GM19452 (cell line): ENCODE results near the gene JAML.

Source experiments
- ATAC-seq: cut with Tn5 transposase; IDR thresholded peaks from one replicate; pipeline ENCODE4 v1.9.1; 2021; ENCODE audit not compliant: unreplicated experiment

The JAML gene

GRCh38 chr11:118224511-118225188 is at the start of gene JAML:
JAML (minus strand) TSS chr11:118225011; CDS start chr11:118214866, 10,145 bp downstream.
- ATAC-seq, result no peak

DNA sequence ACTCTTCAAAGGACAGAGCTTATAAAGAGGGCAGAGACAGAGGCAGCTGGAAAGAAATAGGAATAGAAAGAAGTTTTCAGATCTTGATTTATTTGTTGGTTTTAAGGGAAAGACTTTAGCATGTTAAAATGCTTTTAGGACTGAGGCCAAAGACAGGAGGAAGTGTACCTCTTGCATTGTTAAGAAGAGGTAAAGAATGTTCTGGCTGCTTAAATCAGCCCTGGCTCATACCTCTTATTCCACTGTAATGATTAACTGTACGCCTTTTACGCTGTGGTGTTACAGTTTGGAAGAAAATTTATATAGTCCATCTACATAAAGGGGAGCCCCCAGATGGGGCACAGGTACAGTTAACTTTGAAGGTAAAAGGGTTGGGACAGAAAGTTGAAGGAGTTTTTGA is 49.4 kb upstream of the JAML start:
- ATAC-seq, result no peak

- no peak for ATAC-seq
Measured at GRCh38 chr11:118272001-118272400, 47.2 kb upstream of the JAML start.

GRCh38 chr11:118267486-118267885 is 42.7 kb upstream of the JAML start:
- ATAC-seq, result no peak

- ATAC-seq, result no peak
Measured at GRCh38 chr11:118265954-118266353, 41.1 kb upstream of the JAML start.

DNA sequence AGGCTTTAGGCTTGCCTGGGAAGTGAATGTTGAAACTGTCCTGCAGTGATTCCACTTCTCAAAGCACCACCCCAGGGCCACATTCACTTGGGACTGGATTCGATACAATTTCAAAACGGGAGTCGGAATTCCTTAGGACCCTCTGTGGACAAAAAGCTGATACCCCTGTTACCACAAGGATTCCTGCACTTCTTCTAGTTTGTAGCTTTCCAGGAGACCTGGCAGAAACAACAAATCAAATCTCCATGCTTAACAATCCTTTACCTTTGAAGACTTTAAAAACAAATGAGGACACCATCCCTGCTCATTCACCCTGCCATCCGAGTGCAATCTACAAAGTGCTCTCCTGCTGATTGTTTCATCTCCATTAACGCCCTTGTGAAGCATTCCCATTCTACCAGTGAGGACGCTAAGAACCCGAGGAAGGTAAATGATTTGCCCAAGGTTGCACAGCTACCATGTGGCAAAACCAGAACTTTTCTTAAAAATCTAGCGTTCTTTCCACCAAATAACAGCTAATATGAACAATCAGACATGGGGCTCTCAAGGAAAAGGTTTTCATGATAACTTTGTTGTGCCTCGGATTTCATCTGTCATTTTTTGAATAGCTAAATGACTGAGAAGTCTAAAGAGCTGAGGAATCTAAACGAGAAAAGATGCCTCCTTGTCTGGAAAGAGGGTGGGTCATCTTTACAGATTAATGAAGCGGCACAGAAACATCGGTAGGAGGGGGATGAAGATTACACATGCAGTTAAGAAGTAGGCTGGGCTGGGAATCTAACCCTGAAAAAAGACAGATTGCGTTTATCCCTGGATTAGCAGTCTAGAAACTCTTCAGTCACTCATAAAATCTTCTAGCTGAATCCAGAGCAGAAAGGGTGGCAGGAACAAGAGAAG is 40.0 kb upstream of the JAML start:
- ATAC-seq, result no peak

DNA sequence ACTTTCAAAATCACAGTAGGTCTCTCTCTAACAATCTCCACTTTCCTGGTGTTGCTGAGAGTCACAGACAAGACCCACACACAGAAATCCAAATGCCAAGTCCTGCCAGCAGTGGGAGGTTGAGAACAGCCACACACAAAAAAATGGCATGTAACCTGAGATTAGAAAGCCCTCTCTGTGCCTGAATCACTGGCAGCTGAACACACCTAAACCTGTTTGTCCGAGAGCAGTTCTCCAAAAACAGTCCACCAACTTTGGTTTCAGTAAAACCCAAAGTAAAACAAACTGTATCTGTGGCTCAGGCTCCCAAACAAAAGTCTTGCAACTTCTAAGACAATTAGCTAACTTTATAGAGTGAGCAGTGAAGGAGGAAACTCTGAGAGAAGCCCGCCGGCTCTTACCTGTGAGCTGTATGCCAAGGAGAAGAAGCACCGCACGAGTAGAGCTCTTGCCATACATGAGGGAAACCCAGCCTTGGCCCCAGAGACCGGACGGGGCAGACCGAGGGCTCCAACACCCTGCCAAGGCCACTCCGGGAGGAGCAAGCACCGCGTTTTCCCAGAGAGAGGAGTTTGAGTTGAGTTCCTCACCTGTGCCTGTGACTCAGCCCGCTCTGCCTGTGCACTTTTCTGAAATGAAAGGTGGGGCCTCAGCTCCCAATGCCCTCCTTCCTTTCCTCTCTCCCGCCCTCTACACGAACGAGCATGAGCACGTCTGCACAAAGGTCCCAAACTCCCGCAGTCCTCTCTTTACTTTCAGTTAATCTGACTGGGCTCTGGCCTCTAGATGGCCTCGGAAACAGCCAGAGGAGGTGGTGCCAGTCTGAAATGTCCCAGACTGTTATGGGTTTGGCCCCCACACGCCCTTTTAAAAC is 39.1 kb upstream of the JAML start, which contains the start of gene MPZL2:
Gene MPZL2, minus strand, starts transcription at position 603 of the 874 bp plus-strand sequence. Its CDS starts 144 bp downstream, at position 459.
- ATAC-seq, result no peak

DNA sequence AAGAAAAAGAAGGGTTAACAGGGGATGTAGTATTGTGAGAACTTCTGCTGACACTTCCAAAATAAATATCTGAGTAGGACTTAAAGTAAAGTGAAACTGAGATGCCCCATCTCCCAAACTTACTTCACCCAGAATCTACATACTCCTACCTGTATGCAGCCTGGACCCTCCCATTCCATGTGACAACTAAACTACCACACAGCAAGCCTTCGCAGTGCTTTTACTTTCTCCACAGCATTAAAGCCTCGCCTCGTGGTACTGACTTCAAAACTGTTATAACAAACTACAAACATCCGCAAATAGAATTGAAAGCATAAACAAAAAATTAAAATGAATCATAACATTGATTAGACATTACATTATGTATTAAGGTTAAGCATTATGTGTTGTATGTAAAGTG is 38.3 kb upstream of the JAML start:
- ATAC-seq, result no peak

- ATAC-seq, result no peak
Measured at GRCh38 chr11:118260353-118260752, 35.5 kb upstream of the JAML start.

- ATAC-seq, result no peak
Measured at GRCh38 chr11:118259138-118259537, 34.3 kb upstream of the JAML start.

DNA sequence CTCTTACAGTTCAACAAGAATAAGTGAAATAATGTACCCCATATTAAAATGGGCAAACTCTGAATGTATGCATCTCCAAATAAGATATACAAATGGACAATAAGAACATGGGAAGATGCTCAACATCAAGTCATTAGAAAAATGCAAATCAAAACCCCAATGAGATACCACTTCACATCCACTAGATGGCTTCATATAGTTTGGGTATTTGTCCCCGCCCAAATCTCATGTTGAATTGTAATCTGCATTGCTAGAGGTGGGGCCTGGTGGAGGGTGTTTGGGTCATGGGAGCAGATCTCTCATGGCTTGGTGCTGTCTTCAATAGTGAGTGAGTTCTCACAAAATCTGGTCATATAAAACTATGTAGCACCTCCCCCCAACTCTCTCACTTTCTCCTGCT is 33.6 kb upstream of the JAML start:
- no peak for ATAC-seq

GRCh38 chr11:118252688-118253087 is 27.9 kb upstream of the JAML start:
- no peak for ATAC-seq

- peak; percentile 66 for ATAC-seq
Measured at GRCh38 chr11:118251858-118252652, 27.2 kb upstream of the JAML start, which contains the start of gene MPZL3. MPZL3 (minus strand) TSS chr11:118252365; CDS start chr11:118252294, 71 bp downstream.

DNA sequence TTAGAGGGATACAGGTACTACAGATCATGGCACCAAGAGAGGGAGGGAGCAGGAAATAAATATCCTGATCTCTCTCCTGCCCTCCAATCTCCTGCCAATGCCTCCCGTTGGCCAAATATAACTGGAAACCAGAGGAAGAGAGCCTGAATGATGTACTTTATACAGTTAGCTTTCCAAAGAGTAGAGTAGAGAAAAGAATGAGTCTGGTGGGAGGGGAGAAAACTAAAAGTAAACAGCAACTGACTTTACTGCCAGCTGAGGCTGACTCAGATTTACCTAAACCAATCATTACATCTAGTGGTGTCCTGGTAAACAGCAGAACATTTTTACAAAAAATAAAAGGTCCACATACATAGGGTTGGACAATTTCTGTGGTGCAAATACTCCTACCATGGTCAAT is 22.2 kb upstream of the JAML start:
- no peak for ATAC-seq

- ATAC-seq, result no peak
Measured at GRCh38 chr11:118245936-118246562, 21.2 kb upstream of the JAML start.

DNA sequence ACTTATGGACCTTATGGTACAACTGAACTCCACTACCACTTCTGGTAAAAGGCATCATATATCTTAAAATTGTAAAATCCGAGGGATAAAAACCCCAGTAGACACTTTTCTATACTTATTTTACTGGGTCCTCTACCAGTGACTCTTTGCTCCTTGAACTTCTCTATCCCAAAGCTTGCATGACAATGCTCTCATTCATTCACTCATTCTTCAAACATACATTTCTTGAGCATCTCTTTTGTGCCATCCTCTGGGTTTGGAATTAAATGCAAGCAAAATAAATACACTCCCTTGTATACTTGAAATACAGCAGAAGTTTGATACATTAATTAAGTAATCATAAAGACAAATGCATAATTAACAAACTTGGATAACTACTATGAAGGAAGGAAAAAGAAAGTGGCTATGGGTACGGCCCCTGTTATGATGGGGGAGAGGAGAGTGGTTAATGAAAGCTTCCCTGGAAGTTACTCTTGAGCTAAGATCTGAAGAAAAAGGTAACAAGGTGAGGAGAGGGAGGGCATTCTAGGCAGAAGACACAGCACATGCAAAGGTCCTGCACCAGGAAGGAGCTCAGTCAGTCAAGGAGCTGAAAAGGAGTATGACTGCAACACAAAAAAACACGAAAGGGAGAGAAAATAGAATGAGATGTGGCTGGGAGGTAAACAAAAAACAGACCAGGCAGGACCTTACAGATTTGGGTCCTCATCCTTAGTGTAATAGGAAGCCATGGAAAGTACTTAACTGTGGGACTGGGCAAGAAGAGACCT is 19.4 kb upstream of the JAML start:
- ATAC-seq, result no peak

DNA sequence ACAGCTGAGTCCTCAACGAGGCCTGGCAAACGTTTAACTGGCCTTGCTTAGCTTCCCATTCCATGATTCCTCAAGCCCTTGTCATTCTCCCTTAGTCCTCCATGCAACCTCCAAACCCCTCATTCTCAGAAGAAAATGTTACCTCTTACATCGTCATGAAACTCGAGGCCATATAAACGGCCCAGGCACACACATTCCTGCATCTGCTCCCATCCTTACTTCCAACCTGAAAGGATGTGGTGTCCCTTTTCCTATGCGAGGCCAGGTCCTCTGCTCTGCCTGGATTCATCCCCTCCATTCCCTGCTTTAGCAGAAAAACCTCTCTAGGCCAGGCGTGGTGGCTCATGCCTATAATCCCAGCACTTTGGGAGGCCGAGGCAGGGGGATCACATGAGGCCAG is 18.4 kb upstream of the JAML start:
- no peak for ATAC-seq

DNA sequence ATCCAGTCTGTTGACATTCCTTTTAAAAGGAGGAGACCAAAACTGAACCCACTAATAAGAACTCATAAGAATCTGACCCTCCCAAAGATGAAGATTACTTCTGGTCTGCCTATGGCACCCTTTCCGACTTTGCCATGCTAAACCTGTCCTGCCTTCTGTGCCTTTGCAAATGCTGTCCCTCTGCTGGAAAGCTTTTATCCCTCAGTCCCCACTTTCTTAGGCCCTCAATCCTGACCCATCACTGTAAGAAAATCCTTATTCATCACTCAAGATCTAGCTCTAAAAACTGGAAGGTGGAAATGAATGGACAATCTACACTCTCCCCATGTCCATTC is 16.9 kb upstream of the JAML start:
- ATAC-seq, result no peak
